GM12878 (cell line): ENCODE results near the gene CCDC197. TPM values are rescaled to one million over a fixed set of nuclear protein-coding genes. Genes with fewer than 3 reads are reported as not detected.

ENCODE experiments used
- ATAC-seq: fragments of 200-7000 bp; cut with Tn5 transposase; 3 replicates; pipeline ENCODE4 v1.9.1; 2020; ENCODE audit warnings: mild to moderate bottlenecking, moderate library complexity
- BruUV-seq: library from RNA; stranded (reverse); fragments of 400-500 nt; replicated peaks from 2 replicates; lab custom pipeline; 2021; lab: Mats Ljungman, UMichigan
- CTCF ChIA-PET: fragments of 300-600 bp; sonication (Branson Sonifier 250); formaldehyde crosslinking; extraction: SDS; loops from one replicate; lab custom pipeline; 2021; ENCODE audit warnings: inconsistent platforms; lab: Yijun Ruan, JAX
- POLR2A ChIA-PET: fragments of 350-600 bp; formaldehyde crosslinking; extraction: SDS; loops from one replicate; lab custom pipeline; 2021; ENCODE audit warnings: inconsistent platforms; lab: Charles Lee
- RAD21 ChIA-PET: fragments of 300-600 bp; sonication (Branson Sonifier 250); formaldehyde crosslinking; loops from one replicate; lab custom pipeline; 2023; ENCODE audit warnings: antibody characterized with exemption; ENCODE audit not compliant: unreplicated experiment; lab: Charles Lee
- SMC1A ChIA-PET: fragments of 300-600 bp; sonication (Branson Sonifier 250); formaldehyde crosslinking; loops from one replicate; lab custom pipeline; 2023; ENCODE audit not compliant: unreplicated experiment, uncharacterized antibody; lab: Charles Lee
- DNase-seq: peaks from one replicate; pipeline ENCODE4 v3.0.0-alpha.2; 2011; ENCODE audit warnings: low read depth, low spot score
- FAIRE-seq: peaks from 3 replicates; lab custom pipeline; 2011; peaks lifted over from hg19 to GRCh38; lab: Jason Lieb, UNC
- H2AFZ ChIP-seq: 2 replicates; pipeline ENCODE4 v1.6.0; 2011; ENCODE audit warnings: low read depth, low read length, control low read depth; ENCODE audit not compliant: control insufficient read depth
- H3K27ac ChIP-seq: 2 replicates; pipeline ENCODE4 v1.5.1; 2011; ENCODE audit warnings: control low read depth; ENCODE audit not compliant: control insufficient read depth, insufficient read depth
- H3K27me3 ChIP-seq, 2 experiments: replicated peaks in 1 of 2; 2 replicates each; pipeline versions ENCODE4 v1.6.0 to v1.6.1; 2011; ENCODE audit warnings: low read length in 1 of 2; ENCODE audit not compliant: control insufficient read depth in 2 of 2, insufficient read depth in 2 of 2
- H3K36me3 ChIP-seq, 2 experiments: 2 replicates each; pipeline ENCODE4 v1.5.1; 2011; ENCODE audit warnings: low read length in 1 of 2; ENCODE audit not compliant: control insufficient read depth in 2 of 2, insufficient read depth in 2 of 2
- H3K4me1 ChIP-seq: 2 replicates; pipeline ENCODE4 v1.6.1; 2011; ENCODE audit warnings: mild to moderate bottlenecking, low read length, moderate library complexity, mixed read lengths; ENCODE audit not compliant: control insufficient read depth, insufficient read depth
- H3K4me2 ChIP-seq: 2 replicates; pipeline ENCODE4 v1.6.0; 2011; ENCODE audit warnings: control low read depth; ENCODE audit not compliant: control insufficient read depth, insufficient read depth
- H3K4me3 ChIP-seq: fragments of 200-600 bp; sonication (generic); 2 replicates; pipeline ENCODE4 v1.5.1; 2016
- H3K79me2 ChIP-seq: 2 replicates; pipeline ENCODE4 v1.6.0; 2011; ENCODE audit warnings: low read length; ENCODE audit not compliant: control insufficient read depth, insufficient read depth
- H3K9ac ChIP-seq: 2 replicates; pipeline ENCODE4 v1.8.0; 2011; ENCODE audit warnings: low read length, control low read depth, mixed read lengths; ENCODE audit not compliant: control insufficient read depth, insufficient read depth
- H3K9me3 ChIP-seq: replicated peaks from 3 replicates; pipeline ENCODE4 v1.5.1; 2011; ENCODE audit warnings: mild to moderate bottlenecking, low read length; ENCODE audit not compliant: control insufficient read depth, insufficient read depth
- H4K20me1 ChIP-seq: 2 replicates; pipeline ENCODE4 v1.6.0; 2011; ENCODE audit not compliant: control insufficient read depth, insufficient read depth
- ATF7 ChIP-seq: fragments of 450-650 bp; IDR thresholded peaks from 2 replicates; pipeline ENCODE4 v1.6.1; 2016; ENCODE audit warnings: low read depth, mild to moderate bottlenecking
- BHLHE40 ChIP-seq, 2 experiments: fragments of 450-650 bp in 1 of 2; IDR thresholded peaks; 2 replicates each; pipeline ENCODE4 v1.6.1; 2011 to 2017; ENCODE audit warnings: low read depth in 2 of 2, borderline replicate concordance in 1 of 2, improper control_type of control experiment in 1 of 2, low read length in 1 of 2, mild to moderate bottlenecking in 1 of 2
- CHD4 ChIP-seq: fragments of 200-600 bp; sonication (generic); IDR thresholded peaks from 2 replicates; pipeline ENCODE4 v1.6.1; 2016; ENCODE audit warnings: mild to moderate bottlenecking
- DPF2 ChIP-seq: fragments of 450-650 bp; IDR thresholded peaks from 2 replicates; pipeline ENCODE4 v1.6.1; 2017; ENCODE audit warnings: mild to moderate bottlenecking
- GATAD2B ChIP-seq: fragments of 450-650 bp; conservative IDR thresholded peaks from 2 replicates; pipeline ENCODE4 v1.6.1; 2017; ENCODE audit warnings: low read depth, mild to moderate bottlenecking, moderate library complexity
- IKZF1 ChIP-seq: fragments of 450-650 bp; conservative IDR thresholded peaks from 2 replicates; pipeline ENCODE4 v1.6.1; 2017; ENCODE audit warnings: antibody characterized with exemption, mild to moderate bottlenecking
- IKZF2 ChIP-seq, 2 experiments: fragments of 450-650 bp; IDR thresholded peaks; 2 replicates each; pipeline ENCODE4 v1.6.1; 2017; ENCODE audit warnings: mild to moderate bottlenecking in 2 of 2, moderate library complexity in 2 of 2
- JUNB ChIP-seq: IDR thresholded peaks from 2 replicates; pipeline ENCODE4 v1.6.1; 2016; ENCODE audit warnings: antibody characterized with exemption, mild to moderate bottlenecking
- MEF2B ChIP-seq: fragments of 450-650 bp; IDR thresholded peaks from 2 replicates; pipeline ENCODE4 v1.6.1; 2018; ENCODE audit warnings: mild to moderate bottlenecking, moderate library complexity; ENCODE audit not compliant: partially characterized antibody, poor library complexity, severe bottlenecking
- NFYA ChIP-seq: IDR thresholded peaks from 2 replicates; pipeline ENCODE4 v1.6.1; 2011; ENCODE audit warnings: low read depth, mild to moderate bottlenecking, low read length, improper control_type of control experiment, borderline replicate concordance
- SMC3 ChIP-seq: IDR thresholded peaks from 2 replicates; pipeline ENCODE4 v1.6.1; 2011; ENCODE audit warnings: low read length, improper control_type of control experiment, borderline replicate concordance
- TCF12 ChIP-seq: IDR thresholded peaks from 2 replicates; pipeline ENCODE4 v1.6.1; 2011; ENCODE audit warnings: low read depth, mild to moderate bottlenecking, low read length
- WGBS: methylation state at CpG from one replicate; pipeline ENCODE4 v1.1.6; 2016; ENCODE audit warnings: low lambda C conversion rate; ENCODE audit not compliant: insufficient replicate concordance, insufficient coverage; ENCODE audit errors: missing lambda C conversion rate; 5-methylcytosine and 5-hydroxymethylcytosine counted together
- in situ Hi-C: fragments of 300-500 bp; cut with MboI; formaldehyde crosslinking; loops from 9 replicates; pipeline ENCODE4 v1.14.3; 2018; ENCODE audit warnings: mixed read lengths
- intact Hi-C: fragments of 100-400 bp; cut with micrococcal nuclease; formaldehyde crosslinking; loops from one replicate; pipeline ENCODE4 v1.14.2; 2022; ENCODE audit not compliant: unreplicated experiment
- polyA plus RNA-seq, 11 experiments: library from polyadenylated mRNA; depleted of rRNA in 4 of 11; unstranded in 6 of 11; stranded (reverse) in 5 of 11; fragments of >200 nt; fragmentation: Nextera tagmentation in 4 of 11; fragmentation: Illumina TruSeq in 1 of 11; extraction: Ambion mirVana in 4 of 11; extraction: Trizol in 1 of 11; gene quantifications; 1 replicate in 1 of 11; 2 replicates in 10 of 11; pipeline versions ENCODE4 v1.2.1 to v1.2.3, GENCODE V29; 2011 to 2016; ENCODE audit warnings: inconsistent platforms in 2 of 11, missing spikeins in 2 of 11, low read depth in 1 of 11
- total RNA-seq, 4 experiments: library from RNA; depleted of rRNA in 3 of 4; stranded (reverse); fragments of >200 nt in 3 of 4; fragmentation: Illumina TruSeq in 1 of 4; extraction: Trizol in 1 of 4; gene quantifications; 2 replicates each; pipeline versions ENCODE4 v1.2.1 to v1.2.3, GENCODE V29; 2013 to 2021
- TF ChIP-seq, protein P1 (sequence below): fragments of 450-650 bp; IDR thresholded peaks from 2 replicates; pipeline ENCODE4 v1.6.1; 2017; ENCODE audit warnings: mild to moderate bottlenecking, moderate library complexity

CCDC197 gene
- total and polyA plus RNA-seq, 10 of the 15 experiments (the other 5 are each of a cell fraction or from before 2014, with no cell fraction given) = 0.12 TPM; not detected in 9

- no peak for FAIRE-seq
- Histone ChIP-seq H3K4me2 (no peak overlapping the region), H3K4me1 (peaks cover 39% of the 10 kb centered on the region), H2AFZ (no peak overlapping the region), H3K4me3 (no peak overlapping the region), H3K27me3 (no peaks in the 10 kb centered on the region), H3K9ac (no peak overlapping the region), H4K20me1 (no peaks in the 10 kb centered on the region), H3K9me3 (no peaks in the 10 kb centered on the region; the same call in 2 of the 3 replicates), H3K36me3 (no peaks in the 10 kb centered on the region; a peak in 1 of 4 replicates), H3K79me2 (no peaks in the 10 kb centered on the region), H3K27ac (no peak overlapping the region)
- whole genome bisulfite sequencing = 79% methylated on average over 9 of the region's 9 CpGs
- ChIA-PET CTCF (interaction anchor here (0.6 to 20.8 kb wide), 15 partner anchors 9 to 774 kb away, joined by 3 to 399 read pairs (median 4); partner anchors contain the start of genes CCDC197 and UBR7), POLR2A (interaction anchor here (0.6 to 2.7 kb wide), 13 partner anchors 10 to 809 kb away, joined by 3 to 12 read pairs (median 4); partner anchors contain the start of gene CCDC197), SMC1A (interaction anchor here (1.2 to 20.2 kb wide), 7 partner anchors 10 to 41 kb away, joined by 5 to 409 read pairs (median 17); partner anchors contain the start of gene CCDC197), RAD21 (interaction anchor here (1.8 to 16.9 kb wide), 7 partner anchors 9 to 42 kb away, joined by 6 to 324 read pairs (median 20); no protein-coding TSS in a partner anchor)
- TF ChIP-seq CHD4 (no peak), MEF2B (peak; percentile 27), SMC3 (no peak), BHLHE40 (IDR thresholded peaks at IDR 0.05; ENCODE audit: borderline replicate concordance in 1 of 2, low read depth in 2 of 2, low read length in 1 of 2) (peak in 1 of 2 experiments; percentile 33; a peak in 1 of 4 replicates), IKZF1 (peak; percentile 61), NFYA (no peak), IKZF2 (IDR thresholded peaks at IDR 0.05) (peak in 1 of 2 experiments; percentile 49; a peak in 2 of 4 replicates), DPF2 (0 out of 2 replicates have a peak, but pooled peaks have one; percentile 26), ATF7 (peak; percentile 64), JUNB (peak; percentile 35; the same call in 1 of the 2 replicates), GATAD2B (0 out of 2 replicates have a peak, but pooled peaks have one; percentile 42), TCF12 (0 out of 2 replicates have a peak, but pooled peaks have one; percentile 5)
- TF ChIP-seq, protein P1, sequence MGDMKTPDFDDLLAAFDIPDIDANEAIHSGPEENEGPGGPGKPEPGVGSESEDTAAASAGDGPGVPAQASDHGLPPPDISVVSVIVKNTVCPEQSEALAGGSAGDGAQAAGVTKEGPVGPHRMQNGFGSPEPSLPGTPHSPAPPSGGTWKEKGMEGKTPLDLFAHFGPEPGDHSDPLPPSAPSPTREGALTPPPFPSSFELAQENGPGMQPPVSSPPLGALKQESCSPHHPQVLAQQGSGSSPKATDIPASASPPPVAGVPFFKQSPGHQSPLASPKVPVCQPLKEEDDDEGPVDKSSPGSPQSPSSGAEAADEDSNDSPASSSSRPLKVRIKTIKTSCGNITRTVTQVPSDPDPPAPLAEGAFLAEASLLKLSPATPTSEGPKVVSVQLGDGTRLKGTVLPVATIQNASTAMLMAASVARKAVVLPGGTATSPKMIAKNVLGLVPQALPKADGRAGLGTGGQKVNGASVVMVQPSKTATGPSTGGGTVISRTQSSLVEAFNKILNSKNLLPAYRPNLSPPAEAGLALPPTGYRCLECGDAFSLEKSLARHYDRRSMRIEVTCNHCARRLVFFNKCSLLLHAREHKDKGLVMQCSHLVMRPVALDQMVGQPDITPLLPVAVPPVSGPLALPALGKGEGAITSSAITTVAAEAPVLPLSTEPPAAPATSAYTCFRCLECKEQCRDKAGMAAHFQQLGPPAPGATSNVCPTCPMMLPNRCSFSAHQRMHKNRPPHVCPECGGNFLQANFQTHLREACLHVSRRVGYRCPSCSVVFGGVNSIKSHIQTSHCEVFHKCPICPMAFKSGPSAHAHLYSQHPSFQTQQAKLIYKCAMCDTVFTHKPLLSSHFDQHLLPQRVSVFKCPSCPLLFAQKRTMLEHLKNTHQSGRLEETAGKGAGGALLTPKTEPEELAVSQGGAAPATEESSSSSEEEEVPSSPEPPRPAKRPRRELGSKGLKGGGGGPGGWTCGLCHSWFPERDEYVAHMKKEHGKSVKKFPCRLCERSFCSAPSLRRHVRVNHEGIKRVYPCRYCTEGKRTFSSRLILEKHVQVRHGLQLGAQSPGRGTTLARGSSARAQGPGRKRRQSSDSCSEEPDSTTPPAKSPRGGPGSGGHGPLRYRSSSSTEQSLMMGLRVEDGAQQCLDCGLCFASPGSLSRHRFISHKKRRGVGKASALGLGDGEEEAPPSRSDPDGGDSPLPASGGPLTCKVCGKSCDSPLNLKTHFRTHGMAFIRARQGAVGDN = peak; percentile 85
- in situ Hi-C loops (no loop called here), intact Hi-C loops (no loop called here)
- ATAC-seq = no peak
- DNase-seq = no peak
- BruUV-seq = no TSS peak
These were observed 15.5 kb upstream of the CCDC197 start for GRCh38 chr14:93981316-93982229.
